Measurements from ENCODE around the gene CDK9.

DNA sequence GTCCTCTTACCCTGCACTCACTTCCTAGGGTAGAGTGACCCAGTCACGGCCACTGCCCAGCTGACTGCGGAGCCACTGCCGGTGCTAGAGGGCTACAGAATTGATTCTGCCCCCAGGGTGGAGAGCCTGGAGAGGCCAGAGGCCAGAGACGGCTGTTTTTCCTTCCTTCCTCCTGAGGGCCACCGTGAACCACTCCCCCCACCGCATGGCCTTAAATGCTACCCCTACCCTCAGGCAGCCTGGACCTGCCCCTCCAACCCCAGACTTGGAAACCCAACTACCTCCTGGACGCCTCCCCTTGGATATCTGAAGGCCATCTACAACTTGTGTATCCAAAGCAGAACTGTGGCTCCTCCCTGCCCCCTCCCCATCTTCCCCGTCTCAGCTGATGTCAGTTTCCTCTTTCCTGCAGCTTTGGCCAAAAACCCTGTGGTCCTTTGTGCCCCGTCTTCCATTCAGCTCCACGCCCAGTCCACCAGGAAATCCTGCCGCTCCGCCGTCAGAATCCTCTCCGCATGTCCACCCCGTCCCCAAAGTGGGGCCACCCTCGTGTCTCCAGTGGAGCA, 23.6 kb upstream of the CDK9 start:
- TF ChIP-seq, protein P1, sequence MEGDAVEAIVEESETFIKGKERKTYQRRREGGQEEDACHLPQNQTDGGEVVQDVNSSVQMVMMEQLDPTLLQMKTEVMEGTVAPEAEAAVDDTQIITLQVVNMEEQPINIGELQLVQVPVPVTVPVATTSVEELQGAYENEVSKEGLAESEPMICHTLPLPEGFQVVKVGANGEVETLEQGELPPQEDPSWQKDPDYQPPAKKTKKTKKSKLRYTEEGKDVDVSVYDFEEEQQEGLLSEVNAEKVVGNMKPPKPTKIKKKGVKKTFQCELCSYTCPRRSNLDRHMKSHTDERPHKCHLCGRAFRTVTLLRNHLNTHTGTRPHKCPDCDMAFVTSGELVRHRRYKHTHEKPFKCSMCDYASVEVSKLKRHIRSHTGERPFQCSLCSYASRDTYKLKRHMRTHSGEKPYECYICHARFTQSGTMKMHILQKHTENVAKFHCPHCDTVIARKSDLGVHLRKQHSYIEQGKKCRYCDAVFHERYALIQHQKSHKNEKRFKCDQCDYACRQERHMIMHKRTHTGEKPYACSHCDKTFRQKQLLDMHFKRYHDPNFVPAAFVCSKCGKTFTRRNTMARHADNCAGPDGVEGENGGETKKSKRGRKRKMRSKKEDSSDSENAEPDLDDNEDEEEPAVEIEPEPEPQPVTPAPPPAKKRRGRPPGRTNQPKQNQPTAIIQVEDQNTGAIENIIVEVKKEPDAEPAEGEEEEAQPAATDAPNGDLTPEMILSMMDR (IDR thresholded peaks at IDR 0.05) = no peak
- TF ChIP-seq POLR2AphosphoS5 (IDR thresholded peaks at IDR 0.05) = peak; percentile 73 to 83

Measured in upper lobe of left lung (tissue), 4 donors.